Common myeloid progenitor, CD34-positive (primary cell): ENCODE results near the gene ZNF319.

ENCODE experiments used
- CTCF ChIA-PET: fragments of 350-600 bp; sonication (Branson Sonifier 250); formaldehyde crosslinking; loops from one replicate; lab custom pipeline; 2021; ENCODE audit warnings: antibody characterized with exemption; lab: Charles Lee
- POLR2A ChIA-PET: fragments of 350-600 bp; sonication (Branson Sonifier 250); formaldehyde crosslinking; loops from one replicate; lab custom pipeline; 2021; ENCODE audit warnings: antibody characterized with exemption; lab: Charles Lee
- DNase-seq, 3 donors: peaks; one replicate each; pipeline versions ENCODE4 v3.0.0 to v3.0.0-alpha.2; 2013
- H3K27ac ChIP-seq, 2 experiments: 1 replicate in 1 of 2; 2 replicates in 1 of 2; pipeline ENCODE4 v1.7.0; 2013; ENCODE audit warnings: inconsistent platforms in 2 of 2, low read length in 2 of 2, mild to moderate bottlenecking in 2 of 2, low read depth in 1 of 2, moderate library complexity in 1 of 2; ENCODE audit not compliant: severe bottlenecking in 2 of 2, insufficient read depth in 1 of 2, poor library complexity in 1 of 2
- H3K27me3 ChIP-seq, 5 experiments: replicated peaks in 2 of 5; 1 replicate in 3 of 5; 2 replicates in 2 of 5; pipeline versions ENCODE4 v1.6.1 to v1.7.0; 2013; ENCODE audit warnings: low read length in 4 of 5, mild to moderate bottlenecking in 2 of 5, moderate library complexity in 2 of 5, inconsistent platforms in 1 of 5; ENCODE audit not compliant: insufficient read depth in 5 of 5, control insufficient read depth in 4 of 5
- H3K36me3 ChIP-seq, 4 experiments: 1 replicate in 2 of 4; 2 replicates in 2 of 4; pipeline versions ENCODE4 v1.6.1 to v1.7.0; 2013; ENCODE audit warnings: low read length in 3 of 4, control low read depth in 1 of 4, mild to moderate bottlenecking in 1 of 4; ENCODE audit not compliant: control insufficient read depth in 4 of 4, insufficient read depth in 4 of 4
- H3K4me1 ChIP-seq, 4 experiments: 1 replicate in 3 of 4; 2 replicates in 1 of 4; pipeline versions ENCODE4 v1.6.1 to v1.7.1; 2013; ENCODE audit warnings: low read length in 3 of 4, mild to moderate bottlenecking in 3 of 4, control low read depth in 1 of 4, inconsistent platforms in 1 of 4, moderate library complexity in 1 of 4; ENCODE audit not compliant: control insufficient read depth in 4 of 4, insufficient read depth in 4 of 4; ENCODE audit errors: control extremely low read depth in 1 of 4
- H3K4me3 ChIP-seq, 7 experiments: 1 replicate in 4 of 7; 2 replicates in 3 of 7; pipeline versions ENCODE4 v1.5.1 to v1.7.0; 2013; ENCODE audit warnings: mild to moderate bottlenecking in 7 of 7, low read length in 6 of 7, moderate library complexity in 6 of 7, inconsistent platforms in 2 of 7, low read depth in 2 of 7, control low read depth in 1 of 7; ENCODE audit not compliant: insufficient read depth in 4 of 7, control insufficient read depth in 1 of 7; ENCODE audit errors: extremely low read depth in 1 of 7
- H3K9me3 ChIP-seq, 5 experiments: 1 replicate in 4 of 5; 2 replicates in 1 of 5; pipeline versions ENCODE4 v1.6.1 to v1.7.1; 2013; ENCODE audit warnings: low read length in 4 of 5, mild to moderate bottlenecking in 2 of 5, inconsistent platforms in 1 of 5, low read depth in 1 of 5, moderate library complexity in 1 of 5; ENCODE audit not compliant: control insufficient read depth in 4 of 5, insufficient read depth in 2 of 5; ENCODE audit errors: control extremely low read depth in 1 of 5
- WGBS: methylation state at CpG from one replicate; pipeline ENCODE4 v1.1.5; 2013; ENCODE audit not compliant: insufficient coverage; 5-methylcytosine and 5-hydroxymethylcytosine counted together

The ZNF319 gene

DNA sequence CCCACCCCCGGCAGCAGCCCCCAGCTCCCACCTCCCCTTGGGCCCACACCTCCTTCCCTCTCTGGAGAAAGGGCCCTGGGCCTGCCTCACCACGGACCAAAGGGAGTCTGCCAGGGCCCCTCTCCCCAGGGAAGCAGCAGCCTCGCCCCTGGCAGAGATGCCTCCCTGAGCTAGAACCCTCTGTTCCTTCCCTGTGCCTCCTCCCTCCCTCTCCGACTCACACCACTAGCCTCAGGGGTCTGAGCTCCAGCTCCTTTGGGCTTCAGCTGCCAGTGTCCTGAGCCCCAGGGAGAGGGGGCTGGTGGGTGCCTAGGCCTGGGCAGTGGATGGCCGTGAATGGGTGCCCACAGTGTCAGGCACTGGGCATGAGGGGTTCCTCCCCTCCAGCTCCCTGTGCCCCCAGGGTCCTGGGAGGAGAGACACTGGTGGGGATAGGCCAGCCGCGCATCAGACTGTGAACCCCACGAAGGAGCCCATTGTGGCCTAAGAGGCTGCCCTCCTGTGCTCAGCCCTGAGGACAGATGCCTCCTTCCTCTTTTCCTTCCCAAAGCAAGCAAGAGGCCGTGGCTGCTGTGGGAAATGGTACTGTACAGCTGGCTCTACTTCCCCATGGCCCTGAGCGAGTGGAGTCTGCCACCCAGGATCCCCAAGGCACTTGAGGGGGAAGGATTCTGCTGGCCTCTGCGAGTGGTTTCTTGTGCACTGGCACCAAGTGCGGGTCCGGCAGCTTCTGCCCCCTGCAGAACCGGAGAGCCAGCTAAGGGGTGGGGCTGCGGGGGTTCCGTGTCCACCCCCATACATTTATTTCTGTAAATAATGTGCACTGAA, 45.8 kb upstream of the ZNF319 start:
- Histone ChIP-seq H3K36me3 (no peaks in the 10 kb centered on the region), H3K4me1 (peaks cover 0 to 8% (median 0%) of the 10 kb centered on the region in 4 experiments), H3K4me3 (no peak overlapping the region), H3K9me3 (no peaks in the 10 kb centered on the region), H3K27me3 (no peaks in the 10 kb centered on the region), H3K27ac (no peak overlapping the region)
- POLR2A ChIA-PET = no interaction called here
- CTCF ChIA-PET = no interaction called here
- peak in 2 of 3 donors; percentile 41 to 45 for DNase-seq
- WGBS = 88% methylated on average over 7 of the region's 16 CpGs

DNA sequence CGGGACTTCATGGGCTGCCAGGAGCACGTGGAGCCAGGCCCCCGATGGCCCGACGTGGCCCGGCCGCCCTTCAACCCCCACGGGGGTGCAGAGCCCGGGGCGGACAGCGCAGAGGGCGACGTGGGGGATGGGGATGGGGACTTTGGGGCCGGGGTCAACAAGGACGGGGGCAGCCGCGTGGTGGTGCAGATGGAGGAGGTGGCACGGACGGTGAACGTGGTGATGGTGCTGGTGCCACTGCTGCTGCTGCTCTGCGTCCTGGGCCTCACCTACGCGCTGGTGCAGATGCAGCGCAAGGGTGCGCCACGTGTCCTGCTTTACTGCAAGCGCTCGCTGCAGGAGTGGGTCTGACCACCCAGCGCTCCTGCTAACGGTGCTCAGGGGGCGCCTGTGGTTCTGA, 44.6 kb upstream of the ZNF319 start:
- H3K27me3 ChIP-seq = no peaks in the 10 kb centered on the region
- ChIA-PET CTCF (interaction anchor here (1.0 to 1.3 kb wide), 2 partner anchors 10 to 12 kb away, joined by 3 to 4 read pairs; no protein-coding TSS in a partner anchor), POLR2A (no interaction called here)
- peaks cover 0 to 8% (median 0%) of the 10 kb centered on the region in 4 experiments for H3K4me1 ChIP-seq
- no peak for DNase-seq
- H3K36me3 ChIP-seq = no peaks in the 10 kb centered on the region
- H3K27ac ChIP-seq = no peak overlapping the region
- H3K9me3 ChIP-seq = no peaks in the 10 kb centered on the region
- no peak overlapping the region for H3K4me3 ChIP-seq
- 95% methylated on average over 26 of the region's 31 CpGs for WGBS

- no peak overlapping the region for H3K27ac ChIP-seq
- ChIA-PET CTCF (interaction anchor here (0.9 to 1.3 kb wide), 3 partner anchors 10 to 15 kb away, joined by 3 to 4 read pairs (median 3); no protein-coding TSS in a partner anchor), POLR2A (no interaction called here)
- WGBS = 98% methylated on average over 9 of the region's 9 CpGs
- H3K27me3 ChIP-seq = no peaks in the 10 kb centered on the region
- peaks cover 0 to 8% (median 0%) of the 10 kb centered on the region in 4 experiments for H3K4me1 ChIP-seq
- no peaks in the 10 kb centered on the region for H3K36me3 ChIP-seq
- no peaks in the 10 kb centered on the region for H3K9me3 ChIP-seq
- no peak for DNase-seq
- H3K4me3 ChIP-seq = no peak overlapping the region
Observed at GRCh38 chr16:58044266-58045019, 44.0 kb upstream of the ZNF319 start.

- Histone ChIP-seq H3K4me3 (no peak overlapping the region), H3K27me3 (no peaks in the 10 kb centered on the region), H3K36me3 (no peaks in the 10 kb centered on the region), H3K4me1 (peaks cover 0 to 8% (median 0%) of the 10 kb centered on the region in 4 experiments), H3K27ac (no peak overlapping the region), H3K9me3 (no peaks in the 10 kb centered on the region)
- no peak for DNase-seq
- CTCF ChIA-PET = interaction anchor here (0.9 to 1.3 kb wide), 2 partner anchors 11 to 14 kb away, joined by 3 to 4 read pairs; no protein-coding TSS in a partner anchor
- POLR2A ChIA-PET = no interaction called here
- 92% methylated on average over 4 of the region's 7 CpGs for WGBS
Observed at GRCh38 chr16:58043571-58044155, 43.2 kb upstream of the ZNF319 start.

GRCh38 chr16:58042886-58043515, 42.5 kb upstream of the ZNF319 start:
- H3K4me3 ChIP-seq = no peak overlapping the region
- H3K9me3 ChIP-seq = no peaks in the 10 kb centered on the region
- WGBS = 96% methylated on average over 16 of the region's 16 CpGs
- CTCF ChIA-PET = no interaction called here
- peaks cover 0 to 8% (median 0%) of the 10 kb centered on the region in 4 experiments for H3K4me1 ChIP-seq
- DNase-seq = no peak
- no peaks in the 10 kb centered on the region for H3K27me3 ChIP-seq
- H3K27ac ChIP-seq = no peak overlapping the region
- POLR2A ChIA-PET = no interaction called here
- H3K36me3 ChIP-seq = no peaks in the 10 kb centered on the region

DNA sequence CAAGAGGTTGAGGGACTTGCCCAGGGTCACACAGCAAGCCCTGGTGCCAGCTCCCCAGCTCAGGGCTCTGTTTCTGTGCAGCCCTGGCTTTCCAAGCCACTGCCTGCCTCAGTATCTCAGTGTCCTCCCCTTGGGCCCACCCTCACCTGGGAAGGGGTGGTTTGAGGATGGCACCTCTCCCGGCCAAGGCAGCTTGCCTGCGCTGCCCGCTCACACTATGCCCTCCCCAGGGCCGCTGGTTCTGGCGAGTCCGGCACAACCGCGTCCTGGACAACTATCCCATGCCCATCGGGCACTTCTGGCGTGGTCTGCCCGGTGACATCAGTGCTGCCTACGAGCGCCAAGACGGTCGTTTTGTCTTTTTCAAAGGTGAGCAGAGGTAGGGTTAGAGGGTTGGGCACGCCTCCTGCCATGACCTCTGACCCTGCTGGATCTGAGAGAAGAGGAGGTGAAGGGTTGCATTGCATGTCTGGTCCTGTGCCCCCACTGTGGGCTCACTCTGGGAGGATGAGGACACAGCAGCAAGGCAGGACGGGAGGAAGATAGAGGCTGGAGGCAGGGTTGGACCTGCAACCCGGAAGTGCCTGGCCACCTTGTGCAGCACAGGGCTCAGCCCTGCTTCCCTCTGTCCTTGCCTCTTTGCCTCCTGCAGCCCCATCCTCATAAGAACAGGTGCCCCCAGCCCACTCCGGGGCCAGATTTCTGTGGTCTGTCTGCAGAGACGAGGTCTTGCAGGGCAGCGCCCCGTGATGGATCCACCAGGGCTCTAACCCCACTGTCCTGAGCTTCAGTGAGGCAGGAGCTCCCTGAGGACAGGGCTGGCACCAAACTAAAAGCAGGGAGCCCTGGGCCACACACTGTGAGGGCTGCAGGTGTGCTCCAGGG, 41.8 kb upstream of the ZNF319 start:
- WGBS = 96% methylated on average over 21 of the region's 22 CpGs
- H3K27me3 ChIP-seq = no peaks in the 10 kb centered on the region
- ChIA-PET CTCF (no interaction called here), POLR2A (no interaction called here)
- no peak overlapping the region for H3K4me3 ChIP-seq
- no peaks in the 10 kb centered on the region for H3K36me3 ChIP-seq
- H3K27ac ChIP-seq = no peak overlapping the region
- H3K9me3 ChIP-seq = no peaks in the 10 kb centered on the region
- H3K4me1 ChIP-seq = peaks cover 0 to 8% (median 0%) of the 10 kb centered on the region in 4 experiments
- DNase-seq = no peak
